Transverse colon (tissue), 4 donors: ENCODE measurements around the gene NOTCH2. TPM values are rescaled to one million over a fixed set of nuclear protein-coding genes. Genes with fewer than 3 reads are reported as not detected.
"Not testable (repeated sequence)": the region's sequence is repeated elsewhere in the genome, so short reads cannot be mapped to it uniquely, and the experiment has no call there.

Experiments used
- DNase-seq: peaks from one replicate; pipeline ENCODE4 v3.0.0-alpha.2; 2019
- H3K27ac ChIP-seq, 4 donors: fragments of 200-600 bp; sonication (generic); 2 replicates each; pipeline ENCODE4 v1.5.1; 2016 to 2018; ENCODE audit warnings: inconsistent platforms in 4 of 4
- H3K27me3 ChIP-seq: fragments of 200-600 bp; sonication (generic); 2 replicates; pipeline ENCODE4 v1.5.1; 2017; ENCODE audit warnings: inconsistent platforms
- H3K36me3 ChIP-seq, 4 donors: fragments of 200-600 bp; sonication (generic); 2 replicates each; pipeline ENCODE4 v1.5.1; 2017 to 2019; ENCODE audit warnings: inconsistent platforms in 4 of 4
- H3K4me1 ChIP-seq, 4 donors: fragments of 200-600 bp; sonication (generic); 2 replicates each; pipeline ENCODE4 v1.5.1; 2017 to 2020; ENCODE audit warnings: inconsistent platforms in 4 of 4
- H3K4me3 ChIP-seq, 4 donors: fragments of 200-600 bp; sonication (generic); 1 replicate in 1 of 4; 2 replicates in 3 of 4; pipeline versions ENCODE4 v1.5.1 to v1.6.1; 2017 to 2019; ENCODE audit warnings: inconsistent platforms in 4 of 4
- H3K9me3 ChIP-seq, 2 donors: fragments of 200-600 bp; sonication (generic); 2 replicates each; pipeline ENCODE4 v1.5.1; 2017 to 2019; ENCODE audit warnings: inconsistent platforms in 2 of 2
- EP300 ChIP-seq: sonication (generic); formaldehyde crosslinking; IDR thresholded peaks from one replicate; pipeline ENCODE4 v1.6.1; 2017; ENCODE audit warnings: antibody characterized with exemption, low read depth
- POLR2A ChIP-seq: fragments of 450-650 bp; IDR thresholded peaks from one replicate; pipeline ENCODE4 v1.6.1; 2016; ENCODE audit warnings: antibody characterized with exemption, mild to moderate bottlenecking, moderate library complexity
- POLR2AphosphoS5 ChIP-seq, 3 donors: sonication (generic); formaldehyde crosslinking; IDR thresholded peaks; one replicate each; pipeline ENCODE4 v1.6.1; 2016; ENCODE audit warnings: antibody characterized with exemption in 3 of 3
- WGBS, 2 donors: methylation state at CpG; one replicate each; pipeline ENCODE4 v1.1.5; 2018; ENCODE audit warnings: low coverage in 1 of 2; 5-methylcytosine and 5-hydroxymethylcytosine counted together
- in situ Hi-C, 4 donors: fragments of 200-750 bp; cut with MboI; loops; one replicate each; pipeline versions ENCODE4 v1.15.0 to v1.15.1; 2017; ENCODE audit warnings: low sequenced_read_pairs in 3 of 4, low pct_ligation_motif_present in 1 of 4, low pct_unique_long_range_greater_than_20kb in 1 of 4
- intact Hi-C: fragments of 100-400 bp; cut with DNase I; formaldehyde crosslinking; loops from one replicate; pipeline ENCODE4 v1.15.1; 2023; ENCODE audit warnings: low total_unique reads
- total RNA-seq, 4 donors: library from RNA; depleted of rRNA; stranded (reverse); fragments of >200 nt; gene quantifications; one replicate each; pipeline ENCODE4 v1.1.0, GENCODE V29; 2016
- TF ChIP-seq, protein P1 (sequence below), 5 experiments: fragments of 200-600 bp in 3 of 5; fragments of 450-650 bp in 2 of 5; sonication (generic) in 3 of 5; IDR thresholded peaks; 1 replicate in 2 of 5; 2 replicates in 3 of 5; pipeline ENCODE4 v1.5.1; 2016 to 2017; ENCODE audit warnings: antibody characterized with exemption in 5 of 5, inconsistent platforms in 3 of 5, mild to moderate bottlenecking in 2 of 5, moderate library complexity in 1 of 5

Gene NOTCH2
- total RNA-seq, 4 donors from 2014 or later = 24.7 to 80.0 (median 47.1) TPM

DNA sequence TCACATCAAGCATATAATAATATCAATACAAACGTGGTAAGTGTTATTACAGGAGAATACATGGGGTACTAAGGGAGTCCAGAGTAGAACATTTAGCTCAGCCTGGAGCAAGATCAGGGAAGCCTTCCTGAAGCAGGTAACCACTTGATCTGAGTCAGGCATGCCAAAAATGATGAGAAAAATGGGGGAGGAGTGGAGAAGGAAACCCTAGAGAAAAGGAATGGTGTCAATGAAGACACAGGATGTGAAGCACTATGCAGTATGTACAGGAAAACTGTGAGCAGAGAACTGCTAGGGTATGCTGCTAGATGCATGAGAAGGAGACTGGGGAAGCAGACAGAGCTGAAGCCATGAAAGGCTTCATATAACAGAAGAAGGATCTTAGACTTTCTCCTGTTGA is 84.7 kb downstream of the NOTCH2 start:
- H3K36me3 ChIP-seq = peaks cover 0 to 3% (median 0%) of the 10 kb centered on the region in 4 donors
- peaks cover 0 to 22% (median 6%) of the 10 kb centered on the region in 4 donors for H3K4me1 ChIP-seq
- no peak overlapping the region for H3K4me3 ChIP-seq
- no peaks in the 10 kb centered on the region for H3K9me3 ChIP-seq
- TF ChIP-seq POLR2A = no peak
- TF ChIP-seq, protein P1, sequence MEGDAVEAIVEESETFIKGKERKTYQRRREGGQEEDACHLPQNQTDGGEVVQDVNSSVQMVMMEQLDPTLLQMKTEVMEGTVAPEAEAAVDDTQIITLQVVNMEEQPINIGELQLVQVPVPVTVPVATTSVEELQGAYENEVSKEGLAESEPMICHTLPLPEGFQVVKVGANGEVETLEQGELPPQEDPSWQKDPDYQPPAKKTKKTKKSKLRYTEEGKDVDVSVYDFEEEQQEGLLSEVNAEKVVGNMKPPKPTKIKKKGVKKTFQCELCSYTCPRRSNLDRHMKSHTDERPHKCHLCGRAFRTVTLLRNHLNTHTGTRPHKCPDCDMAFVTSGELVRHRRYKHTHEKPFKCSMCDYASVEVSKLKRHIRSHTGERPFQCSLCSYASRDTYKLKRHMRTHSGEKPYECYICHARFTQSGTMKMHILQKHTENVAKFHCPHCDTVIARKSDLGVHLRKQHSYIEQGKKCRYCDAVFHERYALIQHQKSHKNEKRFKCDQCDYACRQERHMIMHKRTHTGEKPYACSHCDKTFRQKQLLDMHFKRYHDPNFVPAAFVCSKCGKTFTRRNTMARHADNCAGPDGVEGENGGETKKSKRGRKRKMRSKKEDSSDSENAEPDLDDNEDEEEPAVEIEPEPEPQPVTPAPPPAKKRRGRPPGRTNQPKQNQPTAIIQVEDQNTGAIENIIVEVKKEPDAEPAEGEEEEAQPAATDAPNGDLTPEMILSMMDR (IDR thresholded peaks at IDR 0.05) = no peak
- TF ChIP-seq POLR2AphosphoS5 (IDR thresholded peaks at IDR 0.05) = no peak
- no peak for TF ChIP-seq EP300
- no peak overlapping the region for H3K27ac ChIP-seq
- WGBS, 2 donors = 36 to 56% methylated on average over 1 of the region's 1 CpG
- no peaks in the 10 kb centered on the region for H3K27me3 ChIP-seq
- no peak for DNase-seq
- in situ Hi-C loops (no loop called here), intact Hi-C loops (no loop called here)

DNA sequence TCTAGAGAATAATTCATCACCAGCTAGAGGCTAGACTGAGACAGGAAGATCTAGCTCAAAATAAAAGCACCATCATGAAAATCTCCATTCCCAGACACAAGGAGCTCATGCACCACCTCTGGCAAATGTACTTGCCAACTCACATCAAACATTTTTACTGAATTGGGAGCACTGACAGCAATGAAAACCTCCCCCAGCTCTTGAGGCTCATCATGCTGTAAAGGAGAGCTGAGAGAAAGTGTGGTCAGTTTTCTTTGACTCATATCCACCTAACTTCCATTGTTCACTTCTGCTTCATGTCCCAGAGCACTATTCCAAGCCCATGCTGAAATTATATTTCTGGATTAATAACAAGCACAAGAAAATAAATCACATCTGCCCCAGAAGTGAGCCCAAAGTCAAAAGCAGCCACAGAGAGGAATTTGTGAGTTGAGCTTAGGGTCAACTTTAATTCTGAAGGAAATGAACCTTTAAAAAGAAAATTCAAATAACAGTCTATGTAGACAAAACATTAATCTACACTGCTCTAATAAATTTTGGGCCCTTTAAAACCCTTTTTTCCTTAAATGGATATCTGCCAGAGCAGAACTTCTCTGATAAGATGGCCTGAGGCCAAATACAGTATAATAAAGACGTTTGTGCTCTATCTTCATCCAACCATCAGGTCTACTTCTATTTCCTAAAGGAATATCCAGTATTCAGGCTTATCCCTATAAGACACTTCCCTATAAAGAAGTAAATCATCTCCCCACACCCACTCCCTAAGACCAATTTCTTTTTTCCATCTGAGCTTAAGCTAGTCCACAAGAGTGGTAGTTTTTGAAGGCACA is 87.3 kb downstream of the NOTCH2 start:
- H3K27ac ChIP-seq = no peak overlapping the region
- no peaks in the 10 kb centered on the region for H3K9me3 ChIP-seq
- 30 to 34% methylated on average over 1 of the region's 1 CpG for WGBS, 2 donors
- H3K36me3 ChIP-seq = peaks cover 0 to 3% (median 0%) of the 10 kb centered on the region in 4 donors
- intact Hi-C loops = no loop called here
- no peak for TF ChIP-seq POLR2AphosphoS5 (IDR thresholded peaks at IDR 0.05)
- TF ChIP-seq EP300 = no peak
- TF ChIP-seq POLR2A = no peak
- TF ChIP-seq, protein P1 (IDR thresholded peaks at IDR 0.05) = no peak
- in situ Hi-C loops = no loop called here
- no peak overlapping the region for H3K4me3 ChIP-seq
- DNase-seq = no peak
- peaks cover 0 to 13% (median 4%) of the 10 kb centered on the region in 4 donors for H3K4me1 ChIP-seq
- H3K27me3 ChIP-seq = no peaks in the 10 kb centered on the region

DNA sequence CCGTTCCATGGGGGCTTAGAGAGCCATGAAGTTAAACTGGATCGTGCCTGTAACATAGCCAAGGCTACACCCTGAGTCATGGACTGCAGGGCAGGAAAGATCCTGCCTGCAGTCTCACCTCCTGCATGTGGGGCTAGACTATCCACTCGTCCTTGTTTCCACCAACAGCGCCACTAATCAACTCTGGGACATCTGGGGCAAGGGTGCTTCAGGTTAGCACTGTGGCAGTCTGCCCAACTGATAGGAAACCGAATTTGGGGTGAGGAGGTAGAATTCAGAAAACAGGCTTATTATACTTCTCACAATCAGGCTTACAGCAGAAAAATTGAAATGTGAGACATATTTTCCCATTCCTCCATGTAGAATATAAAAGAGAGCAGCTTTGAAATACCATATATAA is 88.0 kb downstream of the NOTCH2 start:
- intact Hi-C loops = no loop called here
- in situ Hi-C loops = no loop called here
- WGBS, 2 donors = 86 to 89% methylated on average over 2 to 5 of the region's 5 CpGs
- TF ChIP-seq EP300 (no peak), POLR2AphosphoS5 (IDR thresholded peaks at IDR 0.05) (no peak), POLR2A (no peak)
- TF ChIP-seq, protein P1 (IDR thresholded peaks at IDR 0.05) = no peak
- peaks cover 0 to 8% (median under 1%) of the 10 kb centered on the region in 4 donors for H3K4me1 ChIP-seq
- no peak overlapping the region for H3K4me3 ChIP-seq
- H3K36me3 ChIP-seq = peaks cover 0 to under 1% (median 0%) of the 10 kb centered on the region in 4 donors
- H3K9me3 ChIP-seq = no peaks in the 10 kb centered on the region
- H3K27ac ChIP-seq = no peak overlapping the region
- no peak for DNase-seq
- no peaks in the 10 kb centered on the region for H3K27me3 ChIP-seq

DNA sequence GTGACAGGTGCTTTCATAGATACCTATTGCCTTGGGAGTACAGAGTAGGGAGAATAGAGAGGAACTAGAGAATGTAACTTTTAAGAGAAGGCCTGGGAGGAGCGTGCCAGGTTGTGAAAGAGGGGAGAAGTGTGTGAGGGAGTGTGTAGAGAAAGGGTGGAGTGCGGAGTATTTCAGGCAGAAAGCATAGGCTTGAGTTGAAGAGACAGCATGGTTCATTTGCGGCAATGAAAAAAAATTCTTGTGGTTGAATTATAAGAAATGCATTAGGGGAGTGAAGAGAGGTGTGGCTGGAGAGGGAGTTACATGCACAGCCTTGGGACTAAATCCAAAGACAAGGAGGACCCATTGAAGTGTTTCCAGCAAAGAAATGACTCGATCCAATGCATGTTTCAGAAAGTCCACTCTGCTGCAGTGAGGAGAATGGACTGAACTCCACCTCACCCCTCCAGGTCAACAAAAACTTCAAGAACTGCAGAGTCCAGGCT is 91.4 kb downstream of the NOTCH2 start:
- in situ Hi-C loops (no loop called here), intact Hi-C loops (no loop called here)
- Histone ChIP-seq H3K27ac (no peak overlapping the region), H3K4me3 (no peak overlapping the region), H3K4me1 (peaks cover 0 to 19% (median 0%) of the 10 kb centered on the region in 4 donors), H3K9me3 (no peaks in the 10 kb centered on the region), H3K36me3 (no peaks in the 10 kb centered on the region), H3K27me3 (no peaks in the 10 kb centered on the region)
- TF ChIP-seq, protein P1 (IDR thresholded peaks at IDR 0.05) = no peak
- TF ChIP-seq EP300 = no peak
- TF ChIP-seq POLR2A = no peak
- no peak for TF ChIP-seq POLR2AphosphoS5 (IDR thresholded peaks at IDR 0.05)
- 88 to 95% methylated on average over 3 to 4 of the region's 4 CpGs for WGBS, 2 donors
- DNase-seq = no peak

DNA sequence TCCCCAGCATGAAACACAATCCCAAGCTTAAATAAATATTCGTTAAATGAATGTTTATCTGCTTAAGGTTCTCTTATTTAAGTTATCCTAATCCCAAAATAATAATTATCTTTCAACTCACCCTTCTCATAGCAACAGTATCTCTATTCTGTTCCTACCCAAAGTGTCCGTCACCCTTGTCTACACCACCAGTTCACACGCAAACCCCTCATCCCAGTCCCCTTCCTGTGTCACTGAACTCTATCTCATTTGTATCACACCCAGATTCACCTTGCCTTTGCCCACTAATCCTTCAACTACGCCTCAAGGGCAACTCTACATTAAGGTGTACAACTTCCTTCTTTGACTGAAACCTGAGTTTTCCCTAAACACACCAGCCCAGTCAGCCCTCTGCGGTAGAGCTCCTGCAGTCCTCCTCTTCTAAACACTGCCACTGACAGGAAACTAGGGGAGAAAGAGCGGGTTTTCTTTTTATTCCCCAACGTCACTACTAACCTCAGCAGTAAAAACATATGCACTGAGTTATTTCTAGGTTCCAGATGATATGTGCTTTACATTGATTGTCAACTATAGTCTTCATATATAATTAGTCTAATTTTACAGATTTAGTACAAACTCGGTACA is 92.2 kb downstream of the NOTCH2 start:
- 92 to 95% methylated on average over 8 of the region's 8 CpGs for WGBS, 2 donors
- H3K27me3 ChIP-seq, H3K9me3 ChIP-seq, in situ Hi-C loops, H3K27ac ChIP-seq, H3K36me3 ChIP-seq, DNase-seq, H3K4me3 ChIP-seq, intact Hi-C loops: not testable (repeated sequence)
- peaks cover 0 to 16% (median 0%) of the 10 kb centered on the region in 4 donors for H3K4me1 ChIP-seq

DNA sequence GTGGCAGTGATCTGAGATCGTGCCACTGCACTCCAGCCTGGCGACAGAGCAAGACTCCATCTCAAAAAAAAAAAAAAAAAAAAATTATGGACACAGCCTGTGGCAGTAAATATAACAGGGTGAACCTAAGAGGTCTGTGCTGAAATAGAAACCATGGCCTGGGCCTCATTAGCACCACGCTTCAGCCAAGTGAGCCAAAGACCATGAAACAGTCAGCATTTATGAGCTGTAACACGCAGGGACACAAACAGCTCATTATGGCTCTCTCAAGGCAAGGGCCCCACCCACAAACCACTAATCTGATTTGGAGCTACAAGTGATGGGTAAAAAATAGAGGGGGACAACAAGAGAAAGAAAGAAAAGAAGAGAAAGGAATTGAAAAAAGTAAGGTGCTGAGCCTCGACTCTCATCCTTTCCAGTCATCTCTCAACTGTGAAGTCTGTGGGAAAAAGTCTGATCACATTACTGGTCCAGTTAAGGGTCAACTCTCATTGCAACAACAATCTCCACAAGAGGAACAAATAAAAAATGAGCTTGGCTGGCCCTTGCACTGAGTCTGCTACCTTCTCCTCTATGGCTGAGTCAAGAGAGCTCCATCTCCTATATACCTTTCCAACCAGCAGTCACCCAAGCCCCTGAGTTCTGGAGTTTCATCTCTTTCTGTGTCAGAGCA is 93.7 kb downstream of the NOTCH2 start:
- H3K27me3 ChIP-seq, in situ Hi-C loops: not testable (repeated sequence)
- WGBS, 2 donors = 71% methylated on average over 4 to 5 of the region's 5 CpGs

More for the DNA sequence above, 93.7 kb downstream of the NOTCH2 start:
- H3K9me3 ChIP-seq, H3K27ac ChIP-seq, H3K36me3 ChIP-seq, intact Hi-C loops, H3K4me3 ChIP-seq: not testable (repeated sequence)
- H3K4me1 ChIP-seq = peaks cover 0 to 11% (median 0%) of the 10 kb centered on the region in 4 donors
- DNase-seq = peak; percentile 8
